Stimulated activated CD8-positive, alpha-beta memory T cell treated with anti-CD3 and anti-CD28 coated beads, Interleukin-7, amount 100 ng/mL, for 48 hours (primary cell): ENCODE data around the gene REEP3.

Experiments used
- DNase-seq, 2 donors: peaks; one replicate each; pipeline ENCODE4 v3.0.0-alpha.2; 2020; ENCODE audit warnings: low read depth in 1 of 2; ENCODE audit errors: extremely low read depth in 1 of 2

Gene REEP3

DNA sequence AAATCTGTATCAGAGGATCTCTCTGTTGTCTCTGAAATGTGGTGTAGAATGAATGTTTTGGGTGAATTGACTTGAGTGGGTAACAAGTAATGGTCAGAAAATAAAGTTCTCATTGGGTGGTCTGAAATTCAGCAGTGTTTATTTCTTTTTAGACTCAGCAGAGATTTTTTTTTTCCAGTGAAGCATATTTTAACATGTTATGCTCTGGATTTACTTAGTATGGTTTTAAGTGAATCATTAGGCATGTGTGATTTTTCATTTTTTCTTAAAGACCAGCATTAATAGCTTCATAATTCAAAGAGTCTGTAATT lies 63.5 kb downstream of the REEP3 start:
- no peak for DNase-seq

DNA sequence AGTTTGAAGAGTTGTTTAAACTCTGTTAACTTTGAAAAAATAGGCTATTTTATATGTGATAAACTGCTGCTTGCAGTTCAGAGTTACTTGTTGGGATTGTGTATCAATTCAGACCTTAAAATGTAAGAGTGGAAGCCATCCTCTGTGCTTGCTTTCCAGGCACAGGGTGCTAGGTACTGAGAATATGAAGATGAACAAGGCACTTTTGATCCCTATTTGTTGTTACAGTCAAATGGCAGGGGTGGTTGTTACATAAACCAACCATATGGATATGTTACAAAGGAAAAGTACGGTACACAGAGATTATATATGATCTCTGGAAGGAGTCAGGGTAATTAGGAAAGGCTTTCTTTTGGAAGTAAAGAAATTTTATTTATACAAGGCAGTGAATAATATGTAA lies 63.8 kb downstream of the REEP3 start:
- DNase-seq = no peak

DNA sequence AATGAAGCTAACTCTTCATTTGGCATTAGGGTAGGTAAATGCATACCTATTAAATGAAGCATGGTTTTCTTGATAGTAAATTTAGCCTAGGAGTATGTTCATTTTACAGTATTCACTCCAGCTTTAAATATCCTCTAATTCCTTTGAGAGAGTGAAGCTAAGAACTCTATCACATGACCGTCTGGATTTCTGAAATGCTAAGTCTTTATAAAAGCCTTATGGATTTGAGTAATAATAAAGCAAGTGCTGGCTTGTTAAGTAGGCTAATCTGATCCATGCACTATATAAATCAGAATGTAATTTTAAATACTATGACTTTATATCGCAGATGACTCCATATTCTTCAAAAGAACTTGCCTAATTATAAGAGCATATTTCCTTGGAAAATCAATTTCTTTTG lies 64.8 kb downstream of the REEP3 start:
- no peak for DNase-seq

DNA sequence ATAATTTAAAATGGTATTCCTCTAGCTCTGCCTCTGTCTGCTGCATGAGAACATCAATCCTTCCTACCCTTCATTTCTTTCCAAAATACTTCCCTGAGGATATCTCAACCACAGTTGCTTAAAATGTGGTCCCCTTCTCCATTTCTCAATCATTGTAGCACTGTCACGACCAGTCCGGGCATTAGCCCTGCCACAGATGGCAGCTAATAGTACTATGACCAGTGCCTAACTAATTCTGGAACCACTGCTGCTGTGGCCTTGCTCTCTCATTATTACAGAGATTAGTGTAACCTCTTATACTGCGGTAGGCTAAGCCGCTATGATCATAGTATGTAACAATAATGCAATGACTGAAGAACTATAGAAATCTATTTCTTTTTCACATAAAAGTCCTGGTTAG lies 66.0 kb downstream of the REEP3 start:
- DNase-seq = no peak

DNA sequence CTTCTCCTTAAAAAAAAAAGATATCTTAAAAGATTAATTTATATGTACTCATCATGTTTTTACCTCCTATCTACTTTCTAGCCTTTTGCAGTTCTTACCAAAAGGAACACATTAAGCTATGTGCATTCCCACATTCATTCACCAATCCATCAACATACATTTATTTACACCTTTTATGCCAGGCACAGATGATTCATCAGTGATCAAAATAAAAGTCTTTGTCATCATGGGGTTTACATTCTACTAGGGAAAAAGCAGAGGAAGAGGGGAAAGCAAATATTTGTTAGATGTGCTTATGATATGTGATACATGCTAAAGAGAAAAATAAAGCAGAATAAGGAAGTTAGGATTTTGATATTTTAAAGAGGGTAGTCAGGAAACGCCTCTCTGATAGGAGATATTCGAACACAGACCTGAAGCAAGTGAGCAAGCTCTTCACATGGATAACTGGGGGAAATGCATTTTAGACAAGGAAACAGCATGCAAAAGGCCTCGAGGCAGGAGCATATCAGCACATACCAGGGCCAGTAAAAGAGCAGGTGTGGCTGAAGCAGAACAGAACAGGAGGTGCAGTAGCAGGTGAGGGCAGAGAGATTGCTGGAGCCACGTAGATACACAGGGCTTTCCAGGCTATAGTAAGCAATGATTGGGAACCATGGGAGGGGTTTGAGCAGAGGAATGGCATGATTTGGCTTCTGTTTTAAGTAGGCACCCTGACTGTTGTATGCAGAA lies 67.4 kb downstream of the REEP3 start:
- no peak for DNase-seq

DNA sequence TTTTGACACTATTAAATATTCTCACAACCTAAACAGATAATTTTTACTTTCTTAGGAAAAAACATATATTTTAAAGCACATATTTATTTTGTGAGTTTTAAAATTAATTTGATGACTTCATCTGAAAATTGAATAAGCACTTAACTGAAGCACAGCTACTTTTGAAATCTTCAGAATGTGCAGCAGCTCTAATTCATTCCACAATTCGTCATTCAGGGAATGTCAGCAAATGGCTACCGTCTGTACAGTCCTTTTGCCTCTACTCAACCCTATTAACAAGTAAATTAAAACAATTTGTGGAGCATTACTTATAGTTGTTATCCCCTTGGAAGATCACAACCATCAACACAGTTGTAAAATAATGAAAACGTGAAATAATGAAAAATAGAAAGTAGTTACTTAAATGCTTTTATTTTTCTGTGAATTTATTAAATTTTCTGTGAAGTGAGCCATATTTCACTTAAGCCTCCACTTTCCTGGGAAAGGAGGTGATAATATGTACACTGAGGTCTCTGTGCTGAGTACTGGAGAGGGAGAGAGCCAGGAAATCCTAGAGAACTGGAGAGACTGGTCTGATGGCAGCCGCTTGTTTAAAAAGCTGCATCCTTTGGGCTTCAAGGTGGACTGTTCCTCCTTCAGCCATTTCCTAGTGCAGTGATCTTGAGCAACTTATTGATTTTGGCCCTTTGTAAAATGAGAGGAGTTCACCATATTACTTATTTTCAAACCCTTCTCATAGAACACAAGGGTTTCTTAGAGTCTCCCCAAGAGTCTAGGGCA lies 70.6 kb downstream of the REEP3 start:
- no peak for DNase-seq

DNA sequence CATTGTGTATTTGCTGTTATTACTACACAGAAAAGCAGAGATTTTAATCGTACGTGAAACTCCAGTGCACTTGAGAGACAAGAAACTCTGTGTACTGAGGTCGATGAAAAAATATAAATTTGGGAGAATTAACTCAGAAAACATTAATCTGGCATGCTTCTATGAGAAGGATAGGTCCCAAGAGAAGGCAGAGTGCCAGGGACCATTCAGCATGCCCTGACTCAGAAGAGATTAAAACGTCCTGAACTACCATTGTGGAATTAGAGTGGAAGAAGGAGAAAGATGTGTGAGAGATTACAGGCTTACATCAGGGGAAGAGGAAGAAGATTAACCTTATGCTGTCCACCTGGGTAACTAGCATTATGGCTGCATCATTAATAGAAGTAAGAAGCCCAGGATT lies 72.4 kb downstream of the REEP3 start:
- DNase-seq = no peak

DNA sequence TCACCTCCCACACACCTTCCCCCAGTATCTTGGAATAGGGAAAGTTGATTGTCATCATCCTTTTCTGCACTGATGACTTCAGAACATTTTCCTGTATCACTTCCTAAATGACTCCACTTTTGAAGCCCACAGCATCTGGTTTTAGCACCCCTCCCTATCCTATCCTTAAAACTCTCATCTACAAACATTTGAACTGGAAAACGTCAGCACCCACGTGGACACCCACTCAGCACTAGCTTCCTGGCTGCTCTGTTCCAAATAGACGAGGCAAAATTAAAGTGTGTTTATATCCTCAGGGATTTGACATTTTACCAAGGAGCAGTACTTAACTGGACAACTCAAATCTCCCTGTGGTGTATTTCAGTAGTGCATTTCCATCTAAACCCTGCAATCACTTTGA lies 73.9 kb downstream of the REEP3 start:
- DNase-seq = no peak

DNA sequence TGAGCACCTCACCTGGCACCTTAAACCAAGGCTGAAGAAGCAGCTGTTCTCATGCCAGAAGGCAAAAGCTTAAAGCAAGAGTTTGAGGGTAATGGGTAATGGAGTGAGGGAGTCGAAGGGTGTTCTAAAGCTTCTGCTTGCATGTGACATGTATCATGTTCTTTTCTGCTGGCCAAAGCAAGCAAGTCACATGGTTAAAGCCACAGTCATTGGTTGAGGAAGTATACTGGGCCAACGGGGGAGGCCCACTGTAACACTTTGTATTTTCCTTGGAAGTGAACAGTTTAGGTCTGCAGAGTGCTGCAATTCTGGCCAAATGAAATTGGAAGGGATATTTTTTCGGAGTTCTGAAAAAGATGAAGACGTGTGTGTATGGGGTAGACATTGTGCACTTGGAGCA lies 75.7 kb downstream of the REEP3 start:
- DNase-seq = no peak

DNA sequence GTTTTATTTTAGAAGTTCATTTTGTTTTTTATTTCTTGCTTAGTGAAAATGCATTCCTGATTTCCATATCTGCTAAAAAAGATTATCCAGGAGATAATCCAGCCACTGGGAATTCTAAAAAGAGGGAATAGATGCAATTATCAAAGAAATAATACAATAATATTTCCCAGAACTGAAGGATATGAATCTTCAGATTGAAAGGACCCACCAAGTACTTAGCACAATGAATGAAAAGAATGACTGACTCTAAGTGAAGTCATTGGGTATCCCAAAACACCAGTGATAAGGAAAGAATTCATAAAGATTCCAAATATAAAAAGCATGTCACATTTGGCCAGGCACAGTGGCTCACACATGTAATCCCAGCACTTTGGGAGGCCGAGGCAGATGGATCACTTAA lies 79.3 kb downstream of the REEP3 start:
- no peak for DNase-seq

DNA sequence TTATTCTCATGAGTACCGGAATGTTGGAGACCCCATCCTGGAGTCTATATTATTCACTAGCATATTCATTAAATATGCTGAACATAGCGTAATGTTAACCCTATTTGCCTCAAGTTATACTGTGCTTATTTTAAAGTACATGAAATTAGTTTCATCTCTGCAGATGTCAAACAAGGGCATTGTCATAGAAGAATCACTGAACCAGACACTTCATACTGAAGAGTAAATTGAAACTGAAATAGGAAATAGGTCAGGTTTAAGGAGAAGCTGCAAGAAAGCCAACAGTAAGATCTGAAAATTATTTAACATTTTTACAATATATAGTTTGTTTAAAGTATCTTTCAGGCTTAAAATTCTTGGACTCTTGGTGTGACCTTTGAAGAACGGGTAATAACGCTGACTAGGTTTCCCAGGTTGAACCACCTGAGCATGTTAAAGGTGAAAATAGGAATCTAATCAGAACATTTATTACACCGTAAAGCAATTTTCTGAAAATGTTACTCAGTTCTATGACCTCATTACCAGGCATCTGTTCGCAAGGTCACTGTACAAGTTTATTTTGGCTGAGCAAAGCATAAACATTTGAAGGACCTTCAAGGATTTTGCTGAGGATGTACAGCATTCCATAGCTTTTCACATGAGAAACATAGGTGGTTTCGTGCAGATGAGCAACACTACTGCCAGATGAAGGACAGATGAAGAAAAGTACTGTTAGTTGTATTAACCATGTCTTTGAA lies 82.7 kb downstream of the REEP3 start:
- no peak for DNase-seq

DNA sequence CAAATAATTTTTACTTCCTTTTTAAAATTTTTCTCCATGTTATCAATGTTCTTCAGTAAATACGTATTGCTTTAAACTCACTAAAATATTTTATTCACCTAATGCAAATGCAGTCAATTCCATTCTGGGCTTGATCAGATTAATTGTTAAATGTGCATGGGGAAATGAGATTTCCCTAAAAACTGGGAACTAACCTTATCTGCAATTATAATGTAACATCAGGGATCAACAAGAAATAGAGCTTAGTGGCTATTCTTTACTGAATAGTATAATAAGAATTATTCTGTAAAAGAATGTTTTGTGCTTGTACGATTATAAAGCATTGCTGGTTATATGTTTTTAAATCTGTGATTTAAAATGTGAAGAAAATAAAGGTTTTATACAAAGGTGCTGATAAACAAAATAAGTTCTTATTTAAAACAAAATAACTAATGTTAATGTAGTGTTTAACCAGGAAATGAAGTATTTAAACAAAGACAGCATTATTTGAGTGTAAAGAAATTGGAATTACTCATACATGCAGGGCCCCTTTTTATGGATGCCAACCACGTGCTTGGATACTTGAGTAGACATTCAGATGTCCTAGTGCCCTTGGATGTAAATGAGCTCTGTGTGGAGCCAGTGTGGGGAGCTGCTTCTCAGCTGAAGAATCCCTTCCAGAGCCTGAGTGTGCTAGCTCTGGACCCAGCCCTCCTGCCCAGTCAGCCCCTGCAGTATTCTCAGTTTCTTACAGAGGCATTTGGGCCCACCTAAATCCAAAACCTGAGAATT lies 84.2 kb downstream of the REEP3 start:
- DNase-seq = no peak

DNA sequence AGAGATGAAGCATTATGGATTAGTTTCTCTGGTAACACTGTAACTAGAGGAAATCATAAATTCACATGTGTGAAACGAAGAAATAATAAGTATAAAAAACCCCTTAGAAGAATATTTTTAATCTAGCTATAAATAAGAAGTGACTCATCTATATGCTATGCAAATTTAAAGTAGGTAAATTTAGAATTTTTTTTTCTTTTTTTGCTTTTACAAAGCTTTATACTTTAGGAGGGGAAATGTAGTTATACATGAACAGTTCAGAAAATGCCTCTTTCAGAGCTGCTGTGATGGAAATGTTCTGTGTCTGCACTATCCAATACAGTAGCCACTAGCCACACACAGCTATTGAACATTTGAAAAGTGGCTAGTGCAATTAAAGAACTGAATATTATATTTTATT lies 87.3 kb downstream of the REEP3 start:
- DNase-seq = no peak

DNA sequence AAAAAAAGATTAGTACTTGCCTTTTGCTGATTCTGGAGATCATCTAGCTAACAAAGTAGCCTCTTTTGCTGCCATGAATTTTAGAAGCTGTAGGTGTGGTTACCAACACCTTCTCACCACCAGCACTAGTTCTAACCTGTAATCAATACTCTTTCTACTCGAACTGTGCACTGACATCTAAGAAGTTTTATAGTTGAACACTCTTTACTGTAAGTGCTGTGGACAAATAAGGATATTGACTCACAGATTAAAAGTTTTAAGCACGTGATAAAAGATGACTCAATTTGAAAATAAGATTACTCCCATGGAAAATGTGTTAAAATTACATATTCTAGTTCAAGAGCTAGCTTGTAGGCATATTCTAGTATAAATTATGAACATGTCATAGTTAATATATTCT lies 89.9 kb downstream of the REEP3 start:
- DNase-seq = no peak

DNA sequence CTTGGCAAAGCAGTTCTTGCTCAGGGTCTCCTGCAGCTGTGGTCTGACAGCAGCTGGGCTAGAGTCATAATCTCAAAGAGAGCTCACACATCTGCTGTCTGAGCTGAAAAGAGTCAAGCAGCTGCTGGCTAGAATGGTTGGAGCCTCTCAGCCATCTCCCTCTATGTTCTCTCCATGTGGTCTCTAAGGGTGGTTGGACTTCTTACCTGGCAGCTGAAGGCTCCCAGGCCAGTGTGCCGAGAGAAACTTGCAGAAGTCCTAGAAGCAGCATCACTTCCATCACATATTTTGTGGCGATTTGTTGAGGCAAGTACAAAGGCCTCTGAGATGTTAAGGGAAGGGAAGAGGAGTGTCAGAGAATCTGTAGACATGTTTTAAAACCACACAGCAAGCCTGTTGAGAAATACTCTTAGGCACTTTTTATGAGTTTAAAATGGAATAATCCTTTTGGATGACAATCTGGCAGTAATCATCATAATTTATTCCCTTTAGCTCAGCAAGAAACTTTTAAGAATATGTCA lies 93.2 kb downstream of the REEP3 start:
- DNase-seq = no peak

DNA sequence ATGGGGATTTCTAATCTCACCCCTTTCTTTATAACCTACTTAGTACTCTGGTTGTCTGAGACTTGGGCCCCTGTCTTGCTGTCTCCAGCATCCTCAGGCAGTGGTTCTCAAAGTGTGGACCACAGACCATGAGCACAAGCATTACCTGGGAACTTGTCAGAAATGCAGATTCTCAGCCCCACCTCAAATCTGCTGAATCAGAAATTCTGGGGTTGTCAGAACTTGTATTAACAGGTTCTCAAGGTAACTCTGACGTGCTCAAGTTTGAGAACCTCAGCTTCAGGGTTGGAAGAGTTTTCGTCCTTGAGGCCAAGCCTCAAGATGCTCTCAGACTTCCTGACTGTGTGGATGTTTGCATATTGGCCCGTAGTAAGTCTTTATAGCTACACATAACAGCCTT lies 97.4 kb downstream of the REEP3 start:
- no peak for DNase-seq

DNA sequence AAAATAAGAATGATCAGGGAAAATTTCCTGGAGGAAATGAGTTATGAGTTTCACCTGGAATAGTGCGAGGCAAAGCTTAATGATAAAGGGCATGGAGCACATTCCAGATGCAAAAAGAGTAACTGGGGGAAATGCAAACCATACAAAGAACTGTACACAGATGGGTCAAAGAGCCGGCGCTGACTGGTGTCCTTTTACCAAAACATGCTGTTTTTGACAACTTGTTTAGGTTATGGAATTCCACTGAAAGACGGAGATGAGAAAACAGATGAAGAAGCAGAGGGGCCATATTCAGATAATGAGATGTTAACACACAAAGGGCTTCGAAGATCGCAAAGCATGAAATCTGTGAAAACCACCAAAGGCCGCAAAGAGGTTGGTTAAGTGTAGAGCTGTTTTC lies 98.2 kb downstream of the REEP3 start:
- no peak for DNase-seq

DNA sequence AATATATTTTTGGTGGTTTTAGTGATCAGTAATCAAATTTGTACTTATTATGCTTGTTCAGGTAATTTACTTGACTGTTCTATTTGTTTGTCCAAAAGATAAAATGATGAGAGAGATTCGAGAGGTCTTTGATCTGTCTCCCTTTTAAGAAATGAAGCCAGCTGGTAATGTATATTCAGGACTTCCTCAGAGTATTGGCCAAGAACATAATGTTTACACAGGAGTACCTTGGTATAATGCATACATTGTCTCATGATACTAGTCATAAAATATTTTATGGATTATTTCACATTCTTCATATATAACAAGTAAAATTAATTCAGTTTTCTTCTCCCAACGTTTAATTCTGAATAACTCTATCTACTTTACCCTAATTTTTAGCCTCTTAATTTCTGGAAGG lies 100.9 kb downstream of the REEP3 start:
- DNase-seq = no peak

DNA sequence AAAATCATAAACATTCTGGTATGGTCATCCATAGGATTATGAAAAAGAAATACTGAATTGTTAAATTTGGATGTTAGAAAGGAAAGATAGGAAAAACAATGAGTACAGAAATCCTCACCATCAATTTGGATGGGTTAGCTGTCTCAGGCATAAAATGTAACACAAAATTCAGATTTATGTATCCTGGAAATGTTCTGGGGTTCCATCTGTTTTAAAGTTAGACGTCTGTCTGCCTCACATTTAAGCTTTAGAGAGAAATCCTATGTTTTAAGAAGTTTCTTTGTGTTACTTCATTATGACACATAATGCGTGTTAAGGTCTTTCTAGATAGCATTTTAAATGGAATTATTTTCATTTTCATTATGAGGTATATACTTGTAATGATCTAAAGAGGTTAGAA lies 103.5 kb downstream of the REEP3 start:
- DNase-seq = no peak

DNA sequence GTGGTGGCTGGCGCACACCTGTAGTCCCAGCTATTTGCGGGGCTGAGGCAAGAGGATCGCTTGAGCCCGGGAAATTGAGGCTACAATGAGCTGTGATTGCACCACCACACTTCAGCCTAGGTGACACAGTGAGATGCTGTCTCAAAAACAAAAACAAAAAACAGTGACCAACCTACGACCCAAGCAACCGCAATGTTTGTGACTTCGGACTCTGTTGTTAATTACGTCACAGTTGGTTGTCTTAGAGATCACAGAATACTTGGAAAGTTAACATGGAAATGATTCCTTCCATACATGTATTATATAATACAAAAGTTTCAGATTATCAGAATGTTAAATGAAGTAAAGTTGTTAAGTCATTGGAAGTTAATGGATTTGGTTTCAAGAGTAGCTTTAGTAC lies 106.2 kb downstream of the REEP3 start:
- no peak for DNase-seq

DNA sequence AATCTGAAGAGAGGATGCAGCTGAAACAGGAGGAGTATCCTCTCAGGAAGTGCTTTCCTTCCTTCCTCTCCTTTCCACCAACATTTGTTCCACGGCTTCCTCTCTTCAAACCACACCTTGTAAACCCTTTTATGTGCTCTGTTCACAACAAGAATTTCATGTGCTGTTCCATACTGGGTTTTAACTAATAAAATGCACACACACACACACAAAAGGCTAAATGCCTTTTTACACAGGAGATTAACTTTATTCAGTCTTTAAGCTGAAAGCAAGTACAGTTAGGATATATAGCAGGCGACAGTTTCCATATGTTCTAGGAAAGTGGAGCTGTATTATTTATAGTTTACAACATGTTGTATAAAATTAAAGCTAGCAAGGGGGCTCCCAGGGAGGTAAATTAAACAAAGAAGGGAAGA lies 106.7 kb downstream of the REEP3 start:
- DNase-seq = no peak
